GM18519 (cell line): ENCODE results near the gene TCP11.

Experiments used
- ATAC-seq: cut with Tn5 transposase; IDR thresholded peaks from one replicate; pipeline ENCODE4 v1.9.1; 2021; ENCODE audit warnings: mild to moderate bottlenecking, moderate library complexity; ENCODE audit not compliant: unreplicated experiment, low FRiP score

TCP11 gene

DNA sequence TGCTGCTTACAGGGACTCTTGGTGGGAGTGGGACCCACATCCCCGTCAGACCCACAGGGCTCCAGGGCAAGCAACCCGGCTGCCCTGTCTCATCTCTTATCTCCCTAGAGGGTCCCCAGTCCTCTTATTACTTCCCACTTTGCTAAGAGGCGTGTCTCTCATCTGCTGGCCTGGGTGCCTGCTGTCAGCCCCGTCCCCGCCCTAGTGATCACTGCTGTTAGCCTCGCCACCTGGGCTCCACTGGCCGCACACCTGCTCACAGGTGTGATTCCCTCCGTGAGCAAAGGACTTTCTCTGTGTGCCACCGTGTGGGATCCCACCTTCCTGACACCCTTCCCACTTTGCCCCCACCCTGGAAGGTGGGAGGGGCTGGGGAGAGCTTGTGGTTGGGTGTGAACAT is 57.6 kb downstream of the TCP11 start:
- ATAC-seq, result no peak

GRCh38 chr6:35082733-35083403 is 58.3 kb downstream of the TCP11 start:
- no peak for ATAC-seq

GRCh38 chr6:35082046-35082732 is 59.0 kb downstream of the TCP11 start:
- ATAC-seq, result no peak

DNA sequence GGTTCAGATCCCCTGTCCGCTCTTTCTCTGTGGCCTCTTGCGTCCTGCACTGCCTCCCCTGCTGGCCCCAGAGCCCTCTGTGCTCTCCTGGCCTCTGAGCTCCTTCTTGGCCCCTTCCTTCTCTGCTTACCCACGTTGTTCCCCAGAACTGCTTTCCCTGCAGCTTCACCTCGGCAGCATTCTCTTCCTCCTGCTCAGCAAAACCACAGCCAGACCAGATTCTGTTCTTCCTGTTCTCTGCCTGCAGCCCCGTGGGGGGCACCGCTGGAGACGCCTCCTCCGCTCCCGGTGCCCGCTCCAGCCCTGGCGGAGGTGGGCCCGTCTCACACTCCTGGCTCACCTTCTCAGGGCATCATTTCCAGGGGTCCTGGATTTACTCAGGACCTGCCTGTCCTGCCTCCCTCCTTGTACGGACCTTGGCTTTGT is 59.7 kb downstream of the TCP11 start:
- ATAC-seq, result no peak

GRCh38 chr6:35080821-35081425 is 60.2 kb downstream of the TCP11 start:
- no peak for ATAC-seq

- ATAC-seq, result no peak
Observed at GRCh38 chr6:35080016-35080680, 61.0 kb downstream of the TCP11 start.

DNA sequence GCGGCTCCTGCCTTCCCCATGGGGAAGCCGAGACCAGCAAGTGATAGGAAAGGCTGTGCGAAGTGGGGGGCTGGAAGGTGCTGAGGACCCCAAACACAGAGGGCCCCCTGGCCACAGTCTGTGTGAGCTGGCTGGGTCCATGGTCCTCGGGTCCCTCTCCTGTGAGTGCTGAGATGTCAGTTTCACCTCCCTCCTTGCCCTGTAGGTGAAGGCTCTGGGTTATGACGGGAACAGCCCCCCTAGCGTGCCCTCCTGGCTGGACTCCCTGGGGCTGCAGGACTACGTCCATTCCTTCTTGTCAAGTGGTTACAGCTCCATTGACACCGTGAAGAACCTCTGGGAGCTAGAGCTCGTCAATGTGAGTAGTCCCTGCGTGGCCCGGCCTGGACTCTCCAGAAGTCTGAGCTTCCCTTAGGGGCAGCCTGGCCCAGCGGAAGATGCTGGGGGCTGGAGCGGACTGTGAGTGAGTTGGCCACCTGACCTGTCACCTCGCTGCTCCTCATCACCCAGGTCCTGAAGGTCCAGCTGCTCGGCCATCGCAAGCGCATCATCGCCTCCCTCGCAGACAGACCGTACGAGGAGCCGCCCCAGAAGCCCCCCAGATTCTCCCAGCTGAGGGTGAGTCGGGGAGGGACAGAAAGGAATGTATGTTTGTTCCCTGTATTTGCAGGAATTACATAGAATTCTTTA is 61.7 kb downstream of the TCP11 start:
- no peak for ATAC-seq

DNA sequence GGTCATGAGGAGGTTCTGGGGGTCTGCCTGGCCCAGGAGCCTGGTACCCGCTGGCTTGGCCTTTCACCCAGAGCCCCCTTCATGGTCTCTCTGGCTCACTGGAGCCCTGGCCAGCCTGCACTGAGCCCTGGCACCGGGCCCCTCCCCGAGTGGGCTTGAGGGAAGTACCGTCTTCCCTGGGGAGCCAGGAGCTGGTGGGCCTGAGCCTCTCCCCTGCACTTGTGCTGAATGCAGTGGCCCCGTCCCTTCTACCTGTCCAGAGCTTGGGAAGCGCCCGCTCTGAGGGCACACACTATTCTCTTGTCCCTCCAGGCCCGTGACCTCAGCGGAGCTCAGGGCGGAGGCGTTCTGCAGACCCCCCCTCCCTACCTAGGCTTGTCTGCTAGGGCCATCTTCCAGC is 62.2 kb downstream of the TCP11 start:
- no peak for ATAC-seq

DNA sequence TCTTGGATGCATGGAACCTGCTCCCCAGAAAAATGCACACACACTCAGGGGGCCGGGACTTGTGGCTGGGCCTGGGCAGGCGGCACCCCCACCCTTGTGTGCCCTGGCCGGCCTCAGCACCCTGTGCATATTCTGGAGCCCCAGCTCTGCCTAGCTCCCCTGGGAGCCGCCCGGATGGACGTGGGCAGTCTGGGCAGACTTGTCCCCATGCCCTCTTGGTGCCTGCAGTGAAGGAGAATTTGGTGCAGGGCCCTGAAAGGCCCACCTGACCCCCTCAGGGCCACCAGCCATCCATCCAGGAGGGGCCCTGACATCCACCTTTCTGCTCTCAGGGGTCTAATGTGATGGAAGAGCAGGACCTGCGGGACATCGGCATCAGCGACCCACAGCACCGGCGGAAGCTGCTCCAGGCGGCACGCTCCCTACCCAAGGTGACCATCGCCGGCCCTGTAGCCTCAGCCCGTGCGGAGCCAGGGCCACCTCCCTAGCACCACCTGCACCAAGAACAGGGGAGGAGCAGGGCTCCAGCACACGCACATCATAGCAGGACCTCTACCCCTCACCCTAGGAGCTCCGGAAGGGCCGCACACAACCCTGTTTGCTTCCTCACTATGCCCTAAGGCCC is 62.8 kb downstream of the TCP11 start:
- ATAC-seq, result no peak

DNA sequence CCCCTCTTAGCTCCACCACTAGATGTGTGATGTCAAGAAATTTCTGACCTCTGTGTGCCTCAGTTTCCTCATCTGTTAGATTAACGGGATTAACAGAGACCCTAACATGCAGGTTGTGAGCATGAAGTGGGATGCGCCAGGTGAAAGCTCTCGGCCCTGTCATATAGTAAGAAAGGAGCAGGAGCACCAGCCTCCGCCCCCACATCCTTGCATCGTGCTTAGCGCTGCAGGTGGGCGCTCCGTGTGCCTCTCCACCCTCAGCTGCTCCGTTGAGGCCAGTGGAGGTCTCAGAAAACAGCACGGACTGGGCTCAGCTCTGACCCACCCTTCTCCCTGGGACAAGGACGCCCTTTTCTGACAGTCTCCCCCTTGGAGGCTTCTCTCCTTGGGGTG is 63.4 kb downstream of the TCP11 start:
- no peak for ATAC-seq

GRCh38 chr6:35076997-35077712 is 64.0 kb downstream of the TCP11 start:
- ATAC-seq, result no peak

DNA sequence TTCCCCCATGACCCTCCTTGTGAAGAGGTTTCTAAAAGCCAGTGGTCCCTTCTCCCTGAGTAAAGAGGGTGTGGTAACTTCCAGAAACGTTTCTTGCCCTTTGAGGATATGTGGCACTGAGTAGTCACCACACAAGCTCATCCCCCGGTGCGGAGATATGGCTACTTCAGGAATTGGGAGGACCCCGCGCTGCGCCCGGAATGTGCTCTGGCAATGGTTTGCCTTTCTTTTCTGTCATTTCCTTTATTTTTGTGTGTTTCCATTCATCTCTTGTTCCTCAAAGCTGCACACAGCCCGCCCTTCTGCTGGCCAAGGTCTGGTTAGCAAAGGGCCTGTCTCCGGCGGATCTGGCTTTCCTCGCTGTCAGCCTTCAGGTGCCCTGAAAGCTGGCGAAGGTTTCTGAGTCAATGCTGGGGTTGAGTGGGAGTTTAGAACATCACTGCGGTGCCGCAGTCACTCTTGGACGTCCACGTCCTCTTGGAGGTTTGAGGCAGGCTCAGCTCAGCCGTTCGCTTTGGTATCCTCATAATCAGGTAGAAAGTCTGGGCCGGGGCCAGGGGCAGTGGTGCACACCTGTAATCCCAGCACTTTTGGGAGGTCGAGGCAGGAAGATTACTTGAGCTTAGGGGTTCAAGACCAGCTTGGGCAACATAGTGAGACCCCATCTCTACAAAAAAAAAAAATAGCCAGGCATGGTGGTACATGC is 67.2 kb downstream of the TCP11 start:
- ATAC-seq, result no peak

DNA sequence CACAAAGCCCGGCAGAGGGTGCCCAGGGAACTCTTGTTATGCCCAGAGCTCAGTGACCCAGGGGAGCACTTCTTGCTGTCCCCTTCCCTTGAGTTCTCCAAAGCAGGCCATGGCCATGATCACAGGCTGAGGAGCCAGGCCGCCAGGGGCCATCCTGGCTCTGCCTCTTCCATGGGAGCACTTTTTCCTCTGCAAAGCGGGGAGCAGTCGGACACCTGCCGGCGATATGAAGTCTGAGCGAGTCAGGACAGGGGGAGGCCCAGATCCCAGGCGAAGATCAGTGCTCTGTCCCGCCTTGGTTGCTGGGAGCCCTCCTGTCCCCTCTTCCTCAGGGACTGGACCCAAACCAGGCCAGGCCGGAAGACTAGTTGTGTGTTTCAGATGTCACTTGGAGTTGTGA is 67.9 kb downstream of the TCP11 start:
- no peak for ATAC-seq

DNA sequence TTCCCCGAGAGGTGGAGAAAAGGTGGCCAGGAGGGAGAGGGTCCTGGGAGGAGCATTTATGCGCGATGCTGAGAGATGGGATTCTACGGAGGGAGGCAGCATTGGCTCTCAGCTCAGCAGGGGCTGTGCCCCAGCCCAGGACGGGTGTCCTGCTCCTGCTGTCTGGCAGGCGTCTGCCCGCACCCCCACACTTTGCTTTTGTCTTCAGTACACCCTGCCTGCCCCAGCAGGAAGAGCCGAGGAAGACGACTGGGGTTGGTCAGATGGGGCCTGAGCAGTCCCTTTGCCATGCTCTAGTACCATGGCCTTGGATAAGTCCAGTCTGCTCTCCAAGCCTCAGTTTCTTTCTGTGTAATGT is 68.5 kb downstream of the TCP11 start:
- ATAC-seq, result no peak

DNA sequence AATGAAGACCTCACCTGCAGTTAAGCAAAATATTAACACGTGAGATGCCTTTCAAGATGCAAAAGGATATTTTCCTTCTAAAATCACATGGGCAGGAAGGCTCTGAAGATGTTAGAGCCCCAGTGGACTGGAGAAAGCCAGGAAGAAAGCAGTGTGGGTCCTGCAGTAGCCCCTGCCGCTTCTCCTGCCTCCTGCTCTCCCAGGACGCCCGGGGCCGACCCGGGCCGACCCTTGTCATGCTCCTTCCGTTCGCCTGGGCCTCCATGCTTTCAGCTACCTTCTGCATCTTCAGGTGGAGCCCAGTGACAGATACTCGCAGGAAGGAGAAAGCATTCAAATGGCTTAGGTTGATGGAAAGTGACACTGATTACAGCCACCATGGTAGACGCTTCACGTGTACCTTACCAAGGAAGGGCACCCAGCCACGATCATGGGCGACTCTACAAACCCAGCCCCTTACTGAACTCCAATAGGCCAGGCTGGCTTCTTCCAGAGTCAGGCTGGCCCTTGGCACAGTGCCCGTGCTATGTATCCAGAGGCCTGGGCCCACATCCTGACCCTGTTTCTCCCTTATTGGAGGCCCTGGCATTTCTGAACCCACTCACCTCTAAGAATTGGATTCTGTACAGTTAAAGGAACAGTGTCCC is 69.0 kb downstream of the TCP11 start:
- no peak for ATAC-seq

DNA sequence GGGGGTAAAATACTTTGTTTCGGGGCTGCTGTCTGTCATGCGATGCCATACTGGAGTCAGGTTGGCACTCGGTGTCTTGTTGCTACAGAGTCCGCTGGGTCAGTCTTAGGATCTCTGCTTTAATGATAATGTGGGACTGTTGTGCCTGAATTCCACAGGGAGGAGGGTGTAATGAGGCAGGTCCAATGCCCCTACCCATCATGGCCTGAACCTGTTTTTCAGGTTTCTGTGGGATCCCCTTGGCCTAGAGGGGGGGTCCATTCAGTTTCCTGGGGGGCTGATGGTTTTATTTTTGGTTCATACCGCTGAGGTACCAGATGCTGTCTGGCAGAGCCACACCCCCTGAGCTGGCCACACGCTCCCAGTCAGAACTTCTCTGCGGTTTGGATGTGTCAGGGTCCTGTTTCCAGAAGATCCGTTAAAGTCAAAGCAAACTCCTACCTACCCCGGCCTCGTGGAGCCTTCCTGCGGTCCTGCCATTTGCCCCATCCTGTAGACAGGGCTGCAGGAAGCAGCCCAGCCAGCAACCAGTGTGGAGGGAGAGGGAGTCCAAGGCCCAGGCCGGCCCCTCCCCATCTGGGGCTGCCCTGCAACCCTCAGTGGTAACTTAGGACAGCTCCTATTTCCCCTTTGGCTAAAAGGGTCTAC is 69.7 kb downstream of the TCP11 start:
- ATAC-seq, result no peak

DNA sequence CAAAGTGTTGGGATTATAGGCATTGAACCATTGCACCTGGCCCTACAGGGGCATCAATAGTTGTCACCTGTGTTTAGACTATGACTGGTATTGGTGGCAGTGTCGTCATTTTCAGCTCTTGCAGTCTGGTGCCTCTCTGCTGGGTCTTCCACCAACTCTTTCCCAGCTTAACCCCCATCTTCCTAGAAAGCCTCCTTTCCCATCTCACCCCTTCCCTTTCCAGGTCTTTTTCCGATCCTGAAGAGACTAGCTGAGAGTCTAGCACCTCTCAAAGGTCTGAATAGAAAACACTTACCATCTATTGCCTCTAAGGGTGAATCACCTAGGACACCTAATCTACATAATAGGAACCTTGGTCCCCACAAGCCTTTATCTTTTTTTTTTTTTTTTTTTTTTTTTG is 71.0 kb downstream of the TCP11 start:
- ATAC-seq, result no peak

GRCh38 chr6:35069262-35069661 is 71.9 kb downstream of the TCP11 start:
- no peak for ATAC-seq
